ENCODE measurements around the gene KIAA0825.

- TF ChIP-seq CTCF (IDR thresholded peaks at IDR 0.05), result no peak
- no peak for TF ChIP-seq POLR2A (IDR thresholded peaks at IDR 0.05)
Measured at GRCh38 chr5:94661086-94661485, 42.7 kb upstream of the KIAA0825 start.

Measured in adrenal gland (tissue), 5 donors.